Neuronal stem cell (in vitro differentiated cells): ENCODE data around the gene ALKBH7.
A peak's percentile ranks its signal among the peaks of the same experiment; 100 is the strongest.

ENCODE experiments used
- DNase-seq: peaks from one replicate; pipeline ENCODE4 v3.0.0-alpha.2; 2013; ENCODE audit warnings: low spot score
- H2AFZ ChIP-seq: one replicate; pipeline ENCODE4 v1.6.1; 2013; ENCODE audit warnings: mild to moderate bottlenecking, low read length, inconsistent platforms
- H2AK5ac ChIP-seq: 2 replicates; pipeline ENCODE4 v1.6.1; 2013; ENCODE audit warnings: low read depth, mild to moderate bottlenecking, inconsistent platforms, low read length, moderate library complexity, mixed read lengths
- H2BK120ac ChIP-seq: 2 replicates; pipeline ENCODE4 v1.6.1; 2013; ENCODE audit warnings: low read depth, mild to moderate bottlenecking, inconsistent platforms, low read length, moderate library complexity, mixed read lengths
- H2BK12ac ChIP-seq: one replicate; pipeline ENCODE4 v1.6.1; 2013; ENCODE audit warnings: low read length, inconsistent platforms
- H2BK15ac ChIP-seq: 2 replicates; pipeline ENCODE4 v1.6.1; 2013; ENCODE audit warnings: mild to moderate bottlenecking, low read length, inconsistent platforms, mixed read lengths
- H2BK5ac ChIP-seq: one replicate; pipeline ENCODE4 v1.6.1; 2013; ENCODE audit warnings: inconsistent platforms, mild to moderate bottlenecking, low read length, moderate library complexity
- H3K14ac ChIP-seq: one replicate; pipeline ENCODE4 v1.6.1; 2013; ENCODE audit warnings: low read length, inconsistent platforms
- H3K18ac ChIP-seq: 2 replicates; pipeline ENCODE4 v1.6.1; 2013; ENCODE audit warnings: low read length, inconsistent platforms
- H3K23ac ChIP-seq: 2 replicates; pipeline ENCODE4 v1.6.1; 2013; ENCODE audit warnings: low read depth, mild to moderate bottlenecking, mixed read lengths, low read length, inconsistent platforms; ENCODE audit not compliant: poor library complexity
- H3K27ac ChIP-seq: replicated peaks from 3 replicates; pipeline ENCODE4 v1.5.1; 2013; ENCODE audit warnings: low read length, inconsistent platforms
- H3K27me3 ChIP-seq, 3 experiments: 2 replicates each; pipeline ENCODE4 v1.6.1; 2013; ENCODE audit warnings: low read length in 3 of 3, mild to moderate bottlenecking in 2 of 3, inconsistent platforms in 1 of 3, low read depth in 1 of 3, mixed read lengths in 1 of 3, moderate library complexity in 1 of 3; ENCODE audit not compliant: control insufficient read depth in 3 of 3, insufficient read depth in 3 of 3
- H3K36me3 ChIP-seq, 2 donors: replicated peaks in 1 of 2; 2 replicates each; pipeline ENCODE4 v1.6.1; 2013; ENCODE audit warnings: low read length in 2 of 2; ENCODE audit not compliant: control insufficient read depth in 2 of 2, insufficient read depth in 2 of 2
- H3K4ac ChIP-seq: 2 replicates; pipeline ENCODE4 v1.6.1; 2013; ENCODE audit warnings: inconsistent platforms, mild to moderate bottlenecking, low read length, moderate library complexity
- H3K4me1 ChIP-seq, 2 donors: 1 replicate in 1 of 2; 2 replicates in 1 of 2; pipeline ENCODE4 v1.6.1; 2013; ENCODE audit warnings: low read length in 2 of 2, low read depth in 1 of 2; ENCODE audit not compliant: control insufficient read depth in 2 of 2, insufficient read depth in 1 of 2
- H3K4me2 ChIP-seq: one replicate; pipeline ENCODE4 v1.6.1; 2013; ENCODE audit warnings: mild to moderate bottlenecking, low read length, inconsistent platforms; ENCODE audit not compliant: insufficient read depth, poor library complexity, severe bottlenecking
- H3K4me3 ChIP-seq, 2 donors: 2 replicates each; pipeline ENCODE4 v1.5.1; 2013; ENCODE audit warnings: low read length in 2 of 2, mild to moderate bottlenecking in 2 of 2, inconsistent platforms in 1 of 2, moderate library complexity in 1 of 2
- H3K79me1 ChIP-seq: one replicate; pipeline ENCODE4 v1.6.1; 2013; ENCODE audit warnings: low read depth, mild to moderate bottlenecking, inconsistent platforms, low read length, moderate library complexity
- H3K9ac ChIP-seq: one replicate; pipeline ENCODE4 v1.6.1; 2013; ENCODE audit warnings: mild to moderate bottlenecking, low read depth, low read length, inconsistent platforms; ENCODE audit not compliant: poor library complexity
- H3K9me3 ChIP-seq, 2 donors: replicated peaks in 1 of 2; 2 replicates each; pipeline versions ENCODE3 to v1.6.1; 2013; ENCODE audit warnings: low read length in 2 of 2, mild to moderate bottlenecking in 2 of 2, inconsistent platforms in 1 of 2, low read depth in 1 of 2, mixed read lengths in 1 of 2, moderate library complexity in 1 of 2; ENCODE audit not compliant: control insufficient read depth in 2 of 2, insufficient read depth in 1 of 2
- H4K8ac ChIP-seq: one replicate; pipeline ENCODE4 v1.6.1; 2013; ENCODE audit warnings: low read depth, mild to moderate bottlenecking, inconsistent platforms, low read length, moderate library complexity
- H4K91ac ChIP-seq: one replicate; pipeline ENCODE4 v1.6.1; 2013; ENCODE audit warnings: low read length, low read depth, mild to moderate bottlenecking, inconsistent platforms; ENCODE audit not compliant: poor library complexity
- WGBS, 2 donors: extraction: QIAGEN DNeasy Blood & Tissue Kit; methylation state at CpG; one replicate each; pipeline ENCODE4 v1.1.7; 2013; ENCODE audit warnings: missing lambda C conversion rate in 2 of 2, mixed read lengths in 1 of 2; ENCODE audit not compliant: insufficient read length in 2 of 2, insufficient replicate concordance in 1 of 2; ENCODE audit errors: extremely low coverage in 2 of 2; 5-methylcytosine and 5-hydroxymethylcytosine counted together

The ALKBH7 gene

GRCh38 chr19:6421075-6422014 lies 48.8 kb downstream of the ALKBH7 start:
- no peak overlapping the region for H3K4me2 ChIP-seq
- peak overlapping the region; percentile 68 for H3K9ac ChIP-seq
- no peak overlapping the region for H4K91ac ChIP-seq
- no peak overlapping the region for H2BK120ac ChIP-seq
- H2BK5ac ChIP-seq, result no peak overlapping the region
- H4K8ac ChIP-seq, result no peak overlapping the region
- peaks cover 9 to 13% of the 10 kb centered on the region in 2 donors for H3K4me1 ChIP-seq
- no CpG with 5 or more reads among the region's 20 CpGs for WGBS, 2 donors
- no peak overlapping the region for H3K4ac ChIP-seq
- no peak overlapping the region for H3K18ac ChIP-seq
- H3K4me3 ChIP-seq, result no peak overlapping the region
- H3K14ac ChIP-seq, result no peak overlapping the region
- H3K9me3 ChIP-seq, result peaks cover 4 to 5% of the 10 kb centered on the region in 2 donors
- peaks cover 39% of the 10 kb centered on the region for H3K79me1 ChIP-seq
- no peak overlapping the region for H2BK12ac ChIP-seq
- no peak overlapping the region for H3K27ac ChIP-seq
- H3K27me3 ChIP-seq, result no peaks in the 10 kb centered on the region
- H2BK15ac ChIP-seq, result no peak overlapping the region
- H2AK5ac ChIP-seq, result no peak overlapping the region
- H3K23ac ChIP-seq, result peak overlapping the region; percentile 76
- no peak overlapping the region for H2AFZ ChIP-seq
- DNase-seq, result no peak
- peaks cover 57 to 71% of the 10 kb centered on the region in 2 donors for H3K36me3 ChIP-seq

- H3K36me3 ChIP-seq, result peaks cover 35 to 48% of the 10 kb centered on the region in 2 donors
- peaks cover 4 to 5% of the 10 kb centered on the region in 2 donors for H3K9me3 ChIP-seq
- no peak for DNase-seq
- no peak overlapping the region for H3K27ac ChIP-seq
- peak overlapping the region; percentile 75 for H3K23ac ChIP-seq
- H3K4ac ChIP-seq, result no peak overlapping the region
- H2AFZ ChIP-seq, result no peak overlapping the region
- no peak overlapping the region for H4K91ac ChIP-seq
- peak overlapping the region; percentile 75 for H3K14ac ChIP-seq
- peaks cover 23% of the 10 kb centered on the region for H3K79me1 ChIP-seq
- no peak overlapping the region for H2BK12ac ChIP-seq
- H3K9ac ChIP-seq, result peak overlapping the region; percentile 92
- H2BK120ac ChIP-seq, result no peak overlapping the region
- no peaks in the 10 kb centered on the region for H3K27me3 ChIP-seq
- H3K4me3 ChIP-seq, result peak overlapping the region; percentile 96 to 98
- H3K18ac ChIP-seq, result peak overlapping the region; percentile 86
- WGBS, 2 donors, result no CpG with 5 or more reads among the region's 20 CpGs
- peak overlapping the region; percentile 82 for H3K4me2 ChIP-seq
- peak overlapping the region; percentile 11 for H2BK5ac ChIP-seq
- H2AK5ac ChIP-seq, result peak overlapping the region; percentile 60
- no peak overlapping the region for H2BK15ac ChIP-seq
- H3K4me1 ChIP-seq, result peaks cover 9 to 13% of the 10 kb centered on the region in 2 donors
- no peak overlapping the region for H4K8ac ChIP-seq
Measured at GRCh38 chr19:6423499-6424194, 51.1 kb downstream of the ALKBH7 start.

DNA sequence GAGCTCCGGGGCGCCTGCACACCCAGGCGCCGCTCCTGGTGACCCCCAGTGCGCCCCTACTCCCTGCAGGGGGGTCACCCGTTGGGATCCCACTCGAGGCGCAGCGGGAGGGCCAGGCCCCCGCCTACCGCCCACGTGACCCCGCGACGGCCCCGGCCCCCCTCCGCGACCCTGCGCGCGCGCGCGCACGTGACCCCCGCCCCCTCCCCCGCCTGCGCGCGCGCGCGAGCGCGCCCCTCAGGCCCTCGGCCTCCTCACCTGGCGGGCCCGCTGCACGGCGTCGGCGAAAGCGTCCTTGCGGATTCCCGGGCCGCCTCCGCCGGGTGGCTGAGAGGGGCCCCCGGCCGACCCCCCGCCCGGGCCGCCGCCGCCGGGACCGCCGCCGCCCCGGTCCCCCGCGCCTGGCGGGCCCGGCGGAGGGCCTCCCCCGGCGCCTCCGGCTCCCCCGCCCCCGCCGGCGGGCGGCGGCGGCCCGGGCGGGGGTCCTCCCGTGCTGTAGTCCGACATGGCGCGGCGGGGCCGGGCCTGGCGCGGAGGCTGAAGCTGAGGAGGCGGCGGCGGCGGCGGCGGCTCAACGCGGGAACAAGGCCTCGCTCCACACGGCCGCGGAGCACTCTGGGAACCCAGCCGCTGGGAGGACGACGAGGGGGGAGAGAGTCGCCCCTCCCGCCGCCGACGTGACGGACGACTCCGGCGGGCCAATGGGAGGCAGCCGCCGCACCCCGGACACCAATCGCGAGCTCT lies 51.8 kb downstream of the ALKBH7 start, which contains the start of gene KHSRP:
KHSRP (minus strand) TSS at position 617 of the 744 bp plus-strand sequence; CDS start at position 507, 110 bp downstream.
- H2BK5ac ChIP-seq, result peak within 1 kb of the TSS; percentile 11
- H2AFZ ChIP-seq, result peak within 1 kb of the TSS; percentile 79
- H3K4ac ChIP-seq, result no peak within 1 kb of the TSS
- peak within 1 kb of the TSS; percentile 92 for H3K9ac ChIP-seq
- H3K23ac ChIP-seq, result peak within 1 kb of the TSS; percentile 96
- peak within 1 kb of the TSS; percentile 60 for H2AK5ac ChIP-seq
- H2BK15ac ChIP-seq, result peak within 1 kb of the TSS; percentile 2
- H3K27ac ChIP-seq, result peak within 1 kb of the TSS; percentile 52
- peak within 1 kb of the TSS; percentile 89 for H3K18ac ChIP-seq
- peaks cover 28 to 41% of the 10 kb centered on the region in 2 donors for H3K36me3 ChIP-seq
- H3K4me2 ChIP-seq, result peak within 1 kb of the TSS; percentile 82
- peak within 1 kb of the TSS; percentile 75 for H3K14ac ChIP-seq
- H3K27me3 ChIP-seq, result no peaks in the 10 kb centered on the region
- no CpG with 5 or more reads among the region's 114 CpGs for WGBS, 2 donors
- peaks cover 9 to 13% of the 10 kb centered on the region in 2 donors for H3K4me1 ChIP-seq
- peak within 1 kb of the TSS; percentile 96 to 98 for H3K4me3 ChIP-seq
- no peak within 1 kb of the TSS for H2BK120ac ChIP-seq
- no peak within 1 kb of the TSS for H4K8ac ChIP-seq
- no peak within 1 kb of the TSS for H2BK12ac ChIP-seq
- H3K79me1 ChIP-seq, result peaks cover 20% of the 10 kb centered on the region
- no peak for DNase-seq
- H4K91ac ChIP-seq, result no peak within 1 kb of the TSS
- H3K9me3 ChIP-seq, result peaks cover 4 to 5% of the 10 kb centered on the region in 2 donors
